ENCODE data around the gene GASK1A. TPM values are rescaled to one million over a fixed set of nuclear protein-coding genes. Genes with fewer than 3 reads are reported as not detected.

GASK1A gene
- total RNA-seq, 2 donors from 2014 or later, result 4.0 to 5.3 TPM

- Mint-ChIP-seq H3K27ac (peak overlapping the region; percentile 53), H3K4me1 (peaks cover 21% of the 10 kb centered on the region), H3K9me3 (peaks cover 21% of the 10 kb centered on the region), H3K27me3 (ENCODE audit: insufficient read depth) (peaks cover 7% of the 10 kb centered on the region), H3K36me3 (ENCODE audit: low read depth) (peaks cover 2% of the 10 kb centered on the region), H3K4me3 (no peak overlapping the region)
- WGBS, 2 experiments (ENCODE audit: insufficient coverage in 1 of 2, insufficient read length in 1 of 2), result 94 to 100% methylated on average over 5 to 8 of the region's 8 CpGs
- DNase-seq, result no peak
- H3K9ac ChIP-seq (ENCODE audit: extremely low read depth, low read length, poor library complexity, severe bottlenecking), result no peak overlapping the region
- H3K27me3 ChIP-seq (ENCODE audit: control insufficient read depth, insufficient read depth, low read length, poor library complexity, severe bottlenecking), result no peaks in the 10 kb centered on the region
- peaks cover 28% of the 10 kb centered on the region for H3K9me3 ChIP-seq (ENCODE audit: control insufficient read depth, low read length)
- H3K27ac ChIP-seq (ENCODE audit: low read depth, low read length), result no peak overlapping the region
- H3K4me1 ChIP-seq (ENCODE audit: control insufficient read depth, insufficient read depth, low read length), result peaks cover 8% of the 10 kb centered on the region
- no peaks in the 10 kb centered on the region for H3K36me3 ChIP-seq (ENCODE audit: control insufficient read depth, insufficient read depth, low read length)
- TF ChIP-seq CTCF (conservative IDR thresholded peaks at IDR 0.05), result no peak
- H3K4me3 ChIP-seq (ENCODE audit: low read length), result no peak overlapping the region
Measured at GRCh38 chr3:43061101-43061895, 82.2 kb downstream of the GASK1A start.

- peak overlapping the region; percentile 53 for H3K27ac Mint-ChIP-seq
- Histone ChIP-seq H3K4me1 (ENCODE audit: control insufficient read depth, insufficient read depth, low read length) (peaks cover 8% of the 10 kb centered on the region), H3K27me3 (ENCODE audit: control insufficient read depth, insufficient read depth, low read length, poor library complexity, severe bottlenecking) (no peaks in the 10 kb centered on the region), H3K36me3 (ENCODE audit: control insufficient read depth, insufficient read depth, low read length) (no peaks in the 10 kb centered on the region), H3K9me3 (ENCODE audit: control insufficient read depth, low read length) (peaks cover 28% of the 10 kb centered on the region), H3K9ac (ENCODE audit: extremely low read depth, low read length, poor library complexity, severe bottlenecking) (no peak overlapping the region), H3K4me3 (ENCODE audit: low read length) (no peak overlapping the region), H3K27ac (ENCODE audit: low read depth, low read length) (no peak overlapping the region)
- peaks cover 2% of the 10 kb centered on the region for H3K36me3 Mint-ChIP-seq (ENCODE audit: low read depth)
- no peak for TF ChIP-seq CTCF (conservative IDR thresholded peaks at IDR 0.05)
- H3K4me3 Mint-ChIP-seq, result no peak overlapping the region
- H3K4me1 Mint-ChIP-seq, result peaks cover 21% of the 10 kb centered on the region
- WGBS, 2 experiments (ENCODE audit: insufficient coverage in 1 of 2, insufficient read length in 1 of 2), result 86 to 92% methylated on average over 2 to 5 of the region's 5 CpGs
- DNase-seq, result no peak
- peaks cover 4% of the 10 kb centered on the region for H3K27me3 Mint-ChIP-seq (ENCODE audit: insufficient read depth)
- H3K9me3 Mint-ChIP-seq, result peaks cover 21% of the 10 kb centered on the region
Measured at GRCh38 chr3:43062040-43062563, 83.0 kb downstream of the GASK1A start.

GRCh38 chr3:43062564-43063040 lies 83.5 kb downstream of the GASK1A start:
- peak; percentile 74 for DNase-seq
- peaks cover 28% of the 10 kb centered on the region for H3K9me3 ChIP-seq (ENCODE audit: control insufficient read depth, low read length)
- Mint-ChIP-seq H3K27ac (peak overlapping the region; percentile 44), H3K36me3 (ENCODE audit: low read depth) (peaks cover 2% of the 10 kb centered on the region), H3K4me1 (peaks cover 21% of the 10 kb centered on the region), H3K4me3 (no peak overlapping the region), H3K9me3 (peaks cover 21% of the 10 kb centered on the region), H3K27me3 (ENCODE audit: insufficient read depth) (peaks cover 4% of the 10 kb centered on the region)
- TF ChIP-seq CTCF (conservative IDR thresholded peaks at IDR 0.05), result no peak
- H3K36me3 ChIP-seq (ENCODE audit: control insufficient read depth, insufficient read depth, low read length), result no peaks in the 10 kb centered on the region
- H3K27me3 ChIP-seq (ENCODE audit: control insufficient read depth, insufficient read depth, low read length, poor library complexity, severe bottlenecking), result no peaks in the 10 kb centered on the region
- 74 to 90% methylated on average over 2 to 8 of the region's 8 CpGs for WGBS, 2 experiments (ENCODE audit: insufficient coverage in 1 of 2, insufficient read length in 1 of 2)
- H3K9ac ChIP-seq (ENCODE audit: extremely low read depth, low read length, poor library complexity, severe bottlenecking), result no peak overlapping the region
- no peak overlapping the region for H3K27ac ChIP-seq (ENCODE audit: low read depth, low read length)
- peaks cover 8% of the 10 kb centered on the region for H3K4me1 ChIP-seq (ENCODE audit: control insufficient read depth, insufficient read depth, low read length)
- peak overlapping the region; percentile 35 for H3K4me3 ChIP-seq (ENCODE audit: low read length)

Data from endodermal cell (in vitro differentiated cells).